ENCODE measurements around the gene PLPPR4. TPM values are rescaled to one million over a fixed set of nuclear protein-coding genes. Genes with fewer than 3 reads are reported as not detected.

PLPPR4 gene
- total and polyA plus RNA-seq, 10 of the 15 experiments (the other 5 are each of a cell fraction or from before 2014, with no cell fraction given) = not detected

GRCh38 chr1:99327357-99327756, 63.1 kb downstream of the PLPPR4 start:
- TF ChIP-seq BCLAF1 (IDR thresholded peaks at IDR 0.05) = no peak
- no peak for TF ChIP-seq RFX5 (IDR thresholded peaks at IDR 0.05; ENCODE audit: low read depth, low read length)
- TF ChIP-seq BCL11A (IDR thresholded peaks at IDR 0.05; ENCODE audit: low read depth, low read length) = no peak
- TF ChIP-seq RAD21 (IDR thresholded peaks at IDR 0.05; ENCODE audit: insufficient read depth, low read depth, low read length) = no peak
- TF ChIP-seq SIN3A (IDR thresholded peaks at IDR 0.05; ENCODE audit: low read depth, low read length) = no peak
- no peak for TF ChIP-seq YBX1 (IDR thresholded peaks at IDR 0.05)
- TF ChIP-seq MXI1 (IDR thresholded peaks at IDR 0.05; ENCODE audit: low read depth, low read length) = no peak
- TF ChIP-seq, protein P1, sequence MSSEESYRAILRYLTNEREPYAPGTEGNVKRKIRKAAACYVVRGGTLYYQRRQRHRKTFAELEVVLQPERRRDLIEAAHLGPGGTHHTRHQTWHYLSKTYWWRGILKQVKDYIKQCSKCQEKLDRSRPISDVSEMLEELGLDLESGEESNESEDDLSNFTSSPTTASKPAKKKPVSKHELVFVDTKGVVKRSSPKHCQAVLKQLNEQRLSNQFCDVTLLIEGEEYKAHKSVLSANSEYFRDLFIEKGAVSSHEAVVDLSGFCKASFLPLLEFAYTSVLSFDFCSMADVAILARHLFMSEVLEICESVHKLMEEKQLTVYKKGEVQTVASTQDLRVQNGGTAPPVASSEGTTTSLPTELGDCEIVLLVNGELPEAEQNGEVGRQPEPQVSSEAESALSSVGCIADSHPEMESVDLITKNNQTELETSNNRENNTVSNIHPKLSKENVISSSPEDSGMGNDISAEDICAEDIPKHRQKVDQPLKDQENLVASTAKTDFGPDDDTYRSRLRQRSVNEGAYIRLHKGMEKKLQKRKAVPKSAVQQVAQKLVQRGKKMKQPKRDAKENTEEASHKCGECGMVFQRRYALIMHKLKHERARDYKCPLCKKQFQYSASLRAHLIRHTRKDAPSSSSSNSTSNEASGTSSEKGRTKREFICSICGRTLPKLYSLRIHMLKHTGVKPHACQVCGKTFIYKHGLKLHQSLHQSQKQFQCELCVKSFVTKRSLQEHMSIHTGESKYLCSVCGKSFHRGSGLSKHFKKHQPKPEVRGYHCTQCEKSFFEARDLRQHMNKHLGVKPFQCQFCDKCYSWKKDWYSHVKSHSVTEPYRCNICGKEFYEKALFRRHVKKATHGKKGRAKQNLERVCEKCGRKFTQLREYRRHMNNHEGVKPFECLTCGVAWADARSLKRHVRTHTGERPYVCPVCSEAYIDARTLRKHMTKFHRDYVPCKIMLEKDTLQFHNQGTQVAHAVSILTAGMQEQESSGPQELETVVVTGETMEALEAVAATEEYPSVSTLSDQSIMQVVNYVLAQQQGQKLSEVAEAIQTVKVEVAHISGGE (CRISPR knock-in tag; IDR thresholded peaks at IDR 0.05) = no peak
- TF ChIP-seq NR2C2 (IDR thresholded peaks at IDR 0.05; ENCODE audit: borderline replicate concordance, control insufficient read depth, insufficient read length, low read depth) = no peak
- Histone ChIP-seq H3K9ac (ENCODE audit: control insufficient read depth, insufficient read depth, low read length) (no peak overlapping the region), H3K4me2 (ENCODE audit: control insufficient read depth, insufficient read depth) (no peak overlapping the region), H3K27me3 (replicated peaks in 1 of 2; ENCODE audit: control insufficient read depth in 2 of 2, insufficient read depth in 2 of 2, low read length in 1 of 2) (no peaks in the 10 kb centered on the region), H3K4me1 (ENCODE audit: control insufficient read depth, insufficient read depth, low read length) (no peaks in the 10 kb centered on the region), H3K36me3 (ENCODE audit: control insufficient read depth in 2 of 2, insufficient read depth in 2 of 2, low read length in 1 of 2) (no peaks in the 10 kb centered on the region), H3K9me3 (replicated peaks; ENCODE audit: control insufficient read depth, insufficient read depth, low read length) (no peaks in the 10 kb centered on the region), H3K27ac (ENCODE audit: control insufficient read depth, insufficient read depth) (no peak overlapping the region), H4K20me1 (ENCODE audit: control insufficient read depth, insufficient read depth) (no peaks in the 10 kb centered on the region), H3K79me2 (ENCODE audit: control insufficient read depth, insufficient read depth, low read length) (no peaks in the 10 kb centered on the region), H2AFZ (ENCODE audit: control insufficient read depth, low read depth, low read length) (no peak overlapping the region), H3K4me3 (no peak overlapping the region)
- intact Hi-C loops (cut with micrococcal nuclease; ENCODE audit: unreplicated experiment) (loop anchor here (10.0 kb wide), 1 partner anchor 357 kb away; no protein-coding TSS in a partner anchor), in situ Hi-C loops (cut with MboI) (no loop called here)
- FAIRE-seq (no peak), ATAC-seq (no peak), DNase-seq (ENCODE audit: low read depth, low spot score) (no peak)
- SMC1A ChIA-PET (ENCODE audit: uncharacterized antibody, unreplicated experiment) = no interaction called here
- POLR2A ChIA-PET = no interaction called here
- RAD21 ChIA-PET (ENCODE audit: unreplicated experiment) = no interaction called here
- no TSS peak for BruUV-seq (replicated peaks)
- WGBS (ENCODE audit: insufficient coverage, insufficient replicate concordance, low lambda C conversion rate, missing lambda C conversion rate) = 2% methylated on average over 3 of the region's 3 CpGs
- CTCF ChIA-PET = no interaction called here

All from GM12878 (cell line).